Endothelial cell of umbilical vein (primary cell): ENCODE measurements around the gene POLG. TPM values are rescaled to one million over a fixed set of nuclear protein-coding genes. Genes with fewer than 3 reads are reported as not detected.
A peak's percentile ranks its signal among the peaks of the same experiment; 100 is the strongest.

Experiments used
- BruUV-seq: library from RNA; stranded (reverse); fragments of 400-500 nt; replicated peaks from 2 replicates; lab custom pipeline; 2021; lab: Mats Ljungman, UMichigan
- CTCF ChIA-PET: fragments of 300-600, 350-600 bp; sonication (Branson Sonifier 250); formaldehyde crosslinking; loops from one replicate; lab custom pipeline; 2021; ENCODE audit warnings: antibody characterized with exemption, inconsistent platforms; lab: Charles Lee
- POLR2A ChIA-PET: fragments of 300-600, 350-600 bp; sonication (Branson Sonifier 250); formaldehyde crosslinking; loops from one replicate; lab custom pipeline; 2021; ENCODE audit warnings: antibody characterized with exemption, inconsistent platforms; lab: Charles Lee
- DNase-seq: peaks from one replicate; pipeline ENCODE4 v3.0.0-alpha.2; 2011; ENCODE audit warnings: low read depth, low spot score
- FAIRE-seq: peaks from 2 replicates; lab custom pipeline; 2011; peaks lifted over from hg19 to GRCh38; lab: Jason Lieb, UNC
- H2AFZ ChIP-seq: 2 replicates; pipeline ENCODE4 v1.6.0; 2012; ENCODE audit warnings: low read depth, low read length, control low read depth, inconsistent platforms
- H3K27ac ChIP-seq: 2 replicates; pipeline ENCODE4 v1.5.1; 2011; ENCODE audit warnings: low read depth, mild to moderate bottlenecking, control low read depth, low read length, moderate library complexity; ENCODE audit not compliant: insufficient read depth
- H3K27me3 ChIP-seq, 2 experiments: 2 replicates each; pipeline versions ENCODE4 v1.6.0 to v1.6.1; 2011; ENCODE audit warnings: low read length in 2 of 2, mixed read lengths in 1 of 2; ENCODE audit not compliant: control insufficient read depth in 2 of 2, insufficient read depth in 2 of 2
- H3K36me3 ChIP-seq, 2 experiments: 2 replicates in 1 of 2; 3 replicates in 1 of 2; pipeline ENCODE4 v1.5.1; 2011; ENCODE audit warnings: low read length in 2 of 2, mild to moderate bottlenecking in 1 of 2, moderate library complexity in 1 of 2; ENCODE audit not compliant: control insufficient read depth in 2 of 2, insufficient read depth in 2 of 2; ENCODE audit errors: extremely low read depth in 1 of 2
- H3K4me1 ChIP-seq: 3 replicates; pipeline ENCODE4 v1.5.1; 2011; ENCODE audit warnings: mild to moderate bottlenecking, low read length; ENCODE audit not compliant: control insufficient read depth, insufficient read depth; ENCODE audit errors: extremely low read depth
- H3K4me2 ChIP-seq: 2 replicates; pipeline ENCODE4 v1.6.1; 2011; ENCODE audit warnings: low read length, control low read depth, mixed read lengths; ENCODE audit not compliant: insufficient read depth
- H3K4me3 ChIP-seq, 3 experiments: fragments of 200-600 bp in 1 of 3; sonication (generic), shearing (Covaris generic) in 1 of 3; replicated peaks in 1 of 3; 2 replicates each; pipeline ENCODE4 v1.5.1; 2011 to 2016; ENCODE audit warnings: control low read depth in 3 of 3, low read length in 3 of 3, mild to moderate bottlenecking in 2 of 3, inconsistent platforms in 1 of 3, low read depth in 1 of 3, moderate library complexity in 1 of 3; ENCODE audit not compliant: insufficient read depth in 1 of 3
- H3K79me2 ChIP-seq: 2 replicates; pipeline ENCODE4 v1.6.0; 2012; ENCODE audit warnings: low read length, inconsistent platforms; ENCODE audit not compliant: control insufficient read depth, insufficient read depth
- H3K9ac ChIP-seq: replicated peaks from 2 replicates; pipeline ENCODE3; 2011; ENCODE audit warnings: low read length, control low read depth; ENCODE audit not compliant: insufficient read depth; ENCODE audit errors: extremely low read depth
- H3K9me1 ChIP-seq: replicated peaks from 3 replicates; pipeline ENCODE4 v1.6.0; 2011; ENCODE audit warnings: mild to moderate bottlenecking, low read length; ENCODE audit not compliant: control insufficient read depth, insufficient read depth; ENCODE audit errors: extremely low read depth
- H3K9me3 ChIP-seq: replicated peaks from 2 replicates; pipeline ENCODE4 v1.5.1; 2012; ENCODE audit warnings: low read length, inconsistent platforms; ENCODE audit not compliant: control insufficient read depth, insufficient read depth
- H4K20me1 ChIP-seq: replicated peaks from 2 replicates; pipeline ENCODE3; 2011; ENCODE audit warnings: mild to moderate bottlenecking, low read length; ENCODE audit not compliant: control insufficient read depth, insufficient read depth; ENCODE audit errors: extremely low read depth
- EZH2 ChIP-seq: IDR thresholded peaks from 2 replicates; pipeline ENCODE4 v1.6.1; 2012; ENCODE audit warnings: borderline replicate concordance, low read depth, mild to moderate bottlenecking, moderate library complexity, low read length, inconsistent platforms; ENCODE audit not compliant: severe bottlenecking
- JUN ChIP-seq: IDR thresholded peaks from 2 replicates; pipeline ENCODE4 v1.6.1; 2011; ENCODE audit warnings: borderline replicate concordance, low read depth; ENCODE audit not compliant: insufficient read length, insufficient read depth
- dilution Hi-C: fragments of 300-500 bp; cut with MboI; formaldehyde crosslinking; loops from one replicate; pipeline ENCODE4 v1.15.0; 2019; ENCODE audit warnings: low sequenced_read_pairs; ENCODE audit not compliant: extremely low pct_ligation_motif_present
- intact Hi-C: fragments of 100-400 bp; cut with micrococcal nuclease; formaldehyde crosslinking; loops from one replicate; pipeline ENCODE4 v1.10.0; 2022
- polyA plus RNA-seq, 4 experiments: library from polyadenylated mRNA; depleted of rRNA in 3 of 4; stranded (reverse) in 3 of 4; unstranded in 1 of 4; fragments of >200 nt; gene quantifications; 2 replicates each; pipeline versions ENCODE4 v1.2.1 to v1.2.3, GENCODE V29; 2011 to 2012; ENCODE audit warnings: missing spikeins in 1 of 4
- total RNA-seq: library from RNA; stranded (reverse); gene quantifications from 2 replicates; pipeline ENCODE4 v1.2.3, GENCODE V29; 2021
- TF ChIP-seq, protein P1 (sequence below), 2 donors: IDR thresholded peaks; 1 replicate in 1 of 2; 2 replicates in 1 of 2; pipeline ENCODE4 v1.5.1; 2011; ENCODE audit warnings: low read length in 2 of 2, mild to moderate bottlenecking in 2 of 2, moderate library complexity in 2 of 2, control low read depth in 1 of 2, inconsistent platforms in 1 of 2, low read depth in 1 of 2; ENCODE audit not compliant: insufficient read depth in 1 of 2; ENCODE audit errors: extremely low read depth in 1 of 2

POLG gene
- total and polyA plus RNA-seq, 2 donors (not counting 3 experiments of a cell fraction or from before 2014, with no cell fraction given), result 36.6 to 77.7 TPM

DNA sequence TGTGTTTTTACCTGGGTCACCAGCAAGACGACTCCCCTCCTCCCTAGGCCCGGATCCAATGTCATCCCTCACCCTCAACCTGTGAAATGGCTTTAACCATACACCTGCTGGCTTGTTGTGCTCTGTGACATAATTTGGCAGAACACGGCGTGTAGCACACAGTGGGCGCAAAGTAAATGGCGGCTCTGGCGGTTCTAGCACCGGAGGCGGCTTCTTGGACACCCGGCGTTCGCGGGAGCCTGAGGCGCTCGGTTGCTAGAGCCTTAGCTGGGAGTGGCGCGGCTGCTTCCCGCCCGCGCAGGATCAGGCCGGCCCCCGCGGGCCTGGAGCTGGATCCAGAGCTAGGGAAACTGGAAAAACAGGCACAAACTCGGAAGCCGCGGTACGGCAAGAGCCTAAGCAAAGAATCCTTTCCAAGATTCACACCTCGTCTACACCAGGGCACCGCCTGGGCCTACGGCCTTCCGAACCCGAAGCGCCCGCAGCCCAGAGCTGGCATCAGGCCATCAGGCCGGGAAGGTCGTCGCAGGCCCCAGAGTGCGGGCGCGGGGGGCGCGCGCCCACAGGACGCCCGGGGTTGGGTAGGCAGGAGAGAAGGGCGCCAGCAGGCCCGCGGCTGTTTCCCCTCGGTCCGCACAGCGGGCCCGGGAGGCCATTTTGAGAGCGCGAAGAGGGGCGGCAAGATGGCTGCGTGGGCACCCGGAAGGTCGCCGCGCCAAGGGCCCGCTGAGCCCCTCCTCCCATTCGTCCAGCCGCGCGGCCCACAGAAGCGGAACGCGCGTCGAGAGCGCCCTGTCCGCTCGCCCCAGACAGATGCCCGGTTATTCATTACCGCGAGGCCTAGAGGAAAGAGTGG, 43.9 kb upstream of the POLG start:
- ChIA-PET CTCF (interaction anchor here (6.0 kb wide), 1 partner anchor 20 kb away, joined by 70 read pairs; no protein-coding TSS in a partner anchor), POLR2A (no interaction called here)
- BruUV-seq, result no TSS peak
- no peak overlapping the region for H3K4me2 ChIP-seq
- no peak overlapping the region for H3K27ac ChIP-seq
- no peaks in the 10 kb centered on the region for H3K9me1 ChIP-seq
- peak overlapping the region in 1 of 3 experiments; percentile 6 for H3K4me3 ChIP-seq
- no peaks in the 10 kb centered on the region for H3K36me3 ChIP-seq
- peaks cover 4% of the 10 kb centered on the region for H3K4me1 ChIP-seq
- no peak overlapping the region for H3K9ac ChIP-seq
- intact Hi-C loops (no loop called here), dilution Hi-C loops (no loop called here)
- DNase-seq, result no peak
- H2AFZ ChIP-seq, result peak overlapping the region; percentile 18
- no peak for FAIRE-seq
- TF ChIP-seq, protein P1, sequence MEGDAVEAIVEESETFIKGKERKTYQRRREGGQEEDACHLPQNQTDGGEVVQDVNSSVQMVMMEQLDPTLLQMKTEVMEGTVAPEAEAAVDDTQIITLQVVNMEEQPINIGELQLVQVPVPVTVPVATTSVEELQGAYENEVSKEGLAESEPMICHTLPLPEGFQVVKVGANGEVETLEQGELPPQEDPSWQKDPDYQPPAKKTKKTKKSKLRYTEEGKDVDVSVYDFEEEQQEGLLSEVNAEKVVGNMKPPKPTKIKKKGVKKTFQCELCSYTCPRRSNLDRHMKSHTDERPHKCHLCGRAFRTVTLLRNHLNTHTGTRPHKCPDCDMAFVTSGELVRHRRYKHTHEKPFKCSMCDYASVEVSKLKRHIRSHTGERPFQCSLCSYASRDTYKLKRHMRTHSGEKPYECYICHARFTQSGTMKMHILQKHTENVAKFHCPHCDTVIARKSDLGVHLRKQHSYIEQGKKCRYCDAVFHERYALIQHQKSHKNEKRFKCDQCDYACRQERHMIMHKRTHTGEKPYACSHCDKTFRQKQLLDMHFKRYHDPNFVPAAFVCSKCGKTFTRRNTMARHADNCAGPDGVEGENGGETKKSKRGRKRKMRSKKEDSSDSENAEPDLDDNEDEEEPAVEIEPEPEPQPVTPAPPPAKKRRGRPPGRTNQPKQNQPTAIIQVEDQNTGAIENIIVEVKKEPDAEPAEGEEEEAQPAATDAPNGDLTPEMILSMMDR (IDR thresholded peaks at IDR 0.05; ENCODE audit: extremely low read depth in 1 of 2, insufficient read depth in 1 of 2, low read depth in 1 of 2, low read length in 2 of 2), result no peak
- TF ChIP-seq JUN (no peak), EZH2 (peak; percentile 88)
- peaks cover 92 to 95% of the 10 kb centered on the region in 2 experiments for H3K27me3 ChIP-seq
- H3K79me2 ChIP-seq, result no peaks in the 10 kb centered on the region
- no peaks in the 10 kb centered on the region for H4K20me1 ChIP-seq
- no peaks in the 10 kb centered on the region for H3K9me3 ChIP-seq
